ENCODE results near the gene MTFP1. TPM values are rescaled to one million over a fixed set of nuclear protein-coding genes. Genes with fewer than 3 reads are reported as not detected.

Gene MTFP1, protein sequence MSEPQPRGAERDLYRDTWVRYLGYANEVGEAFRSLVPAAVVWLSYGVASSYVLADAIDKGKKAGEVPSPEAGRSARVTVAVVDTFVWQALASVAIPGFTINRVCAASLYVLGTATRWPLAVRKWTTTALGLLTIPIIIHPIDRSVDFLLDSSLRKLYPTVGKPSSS
- 10 to 100 TPM; 49.5 to 52.1 TPM for total RNA-seq

DNA sequence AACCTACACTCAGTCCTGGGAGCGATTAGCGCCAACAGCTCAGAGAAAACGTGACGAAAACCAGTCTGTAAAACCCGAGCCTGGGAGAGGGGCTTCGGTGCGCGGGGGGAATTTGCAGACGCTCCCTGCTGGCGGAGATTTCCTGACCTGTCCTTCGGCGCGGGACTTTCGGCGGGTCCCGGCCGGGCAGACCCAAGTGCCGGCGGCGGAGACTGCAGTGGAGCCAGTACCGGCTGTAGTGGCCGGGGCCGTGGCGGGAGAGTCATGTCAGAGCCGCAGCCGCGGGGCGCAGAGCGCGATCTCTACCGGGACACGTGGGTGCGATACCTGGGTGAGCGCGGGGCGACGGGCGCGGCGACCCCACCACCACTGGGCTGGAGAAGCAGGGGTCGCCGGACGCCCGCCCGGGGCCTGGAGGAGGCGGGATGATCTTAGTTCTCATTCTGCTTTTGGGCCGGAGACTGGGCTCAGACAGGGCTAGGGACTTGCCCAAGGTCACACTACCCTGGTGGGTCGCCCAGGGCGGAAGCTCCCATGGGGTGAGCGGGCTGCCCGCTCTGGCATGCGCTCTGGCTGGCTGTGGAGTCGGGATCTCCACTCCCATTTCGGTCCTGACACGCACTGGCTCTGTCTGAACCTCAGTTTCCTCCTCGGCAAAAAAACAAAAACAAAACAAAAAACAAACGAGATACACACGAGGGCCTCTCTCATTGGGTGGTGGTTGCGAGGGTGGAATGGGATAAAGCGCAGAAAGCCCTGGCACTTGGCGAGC is at the start of gene MTFP1:
TSS of gene MTFP1 (plus strand) at position 153 of the 772 bp plus-strand sequence. CDS start at position 265, 112 bp downstream.
- H3K27me3 Mint-ChIP-seq: no peaks in the 10 kb centered on the region
- H3K27ac Mint-ChIP-seq: peak within 1 kb of the TSS; percentile 94
- no peaks in the 10 kb centered on the region for H3K9me3 Mint-ChIP-seq
- peak within 1 kb of the TSS; percentile 94 for H3K4me3 Mint-ChIP-seq
- POLR2A ChIA-PET: interaction anchor here (0.8 to 8.0 kb wide), 12 partner anchors 10 to 318 kb away, joined by 3 to 115 read pairs (median 4); partner anchors contain the start of genes CASTOR1, CCDC157, SEC14L2 and SF3A1
- DNase-seq: peak; percentile 49
- CTCF ChIA-PET: interaction anchor here (0.9 to 6.9 kb wide), 13 partner anchors 10 to 317 kb away, joined by 3 to 100 read pairs (median 5); partner anchors contain the start of genes CASTOR1 and RNF215
- H3K36me3 Mint-ChIP-seq (ENCODE audit: low read depth): peaks cover 40% of the 10 kb centered on the region
- peaks cover 50% of the 10 kb centered on the region for H3K4me1 Mint-ChIP-seq

DNA sequence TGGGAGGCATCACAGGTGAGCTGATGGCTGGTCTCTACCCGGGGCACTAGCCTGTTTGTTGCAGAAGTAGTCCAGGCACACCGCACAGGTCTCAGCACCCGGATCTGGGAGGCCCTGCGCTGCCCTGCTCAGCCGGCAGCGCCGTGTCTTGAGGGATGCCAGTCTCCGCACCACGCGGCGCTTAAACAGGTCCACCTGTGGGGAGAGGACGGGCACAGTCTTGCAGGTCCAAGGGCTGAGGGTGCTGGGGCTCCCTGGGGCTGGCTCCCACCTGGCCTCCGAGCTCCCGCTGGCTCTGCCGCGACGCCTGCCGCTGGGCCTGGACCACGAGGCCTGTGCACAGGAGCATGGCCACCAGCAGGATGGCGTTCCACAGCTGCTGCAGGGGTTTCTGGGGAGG is 45.6 kb upstream of the MTFP1 start:
- H3K4me3 Mint-ChIP-seq: no peak overlapping the region
- ChIA-PET CTCF (interaction anchor here (0.5 to 1.3 kb wide), 2 partner anchors 92 to 288 kb away, joined by 3 read pairs; no protein-coding TSS in a partner anchor), POLR2A (interaction anchor here (1.0 kb wide), 1 partner anchor 14 kb away, joined by 5 read pairs; no protein-coding TSS in a partner anchor)
- no peaks in the 10 kb centered on the region for H3K4me1 Mint-ChIP-seq
- no peaks in the 10 kb centered on the region for H3K27me3 Mint-ChIP-seq
- no peak for DNase-seq
- H3K27ac Mint-ChIP-seq: no peak overlapping the region
- no peaks in the 10 kb centered on the region for H3K9me3 Mint-ChIP-seq
- H3K36me3 Mint-ChIP-seq (ENCODE audit: low read depth): no peaks in the 10 kb centered on the region

GRCh38 chr22:30381264-30381663 is 44.3 kb upstream of the MTFP1 start:
- no peak overlapping the region for H3K27ac Mint-ChIP-seq
- peaks cover 3% of the 10 kb centered on the region for H3K4me1 Mint-ChIP-seq
- ChIA-PET CTCF (interaction anchor here (2.4 kb wide), 1 partner anchor 93 kb away, joined by 15 read pairs; no protein-coding TSS in a partner anchor), POLR2A (interaction anchor here (1.2 to 1.5 kb wide), 3 partner anchors 24 to 92 kb away, joined by 3 to 5 read pairs (median 4); partner anchors contain the start of genes CASTOR1, CCDC157 and SF3A1)
- no peaks in the 10 kb centered on the region for H3K36me3 Mint-ChIP-seq (ENCODE audit: low read depth)
- no peak overlapping the region for H3K4me3 Mint-ChIP-seq
- H3K27me3 Mint-ChIP-seq: no peaks in the 10 kb centered on the region
- no peak for DNase-seq
- no peaks in the 10 kb centered on the region for H3K9me3 Mint-ChIP-seq

DNA sequence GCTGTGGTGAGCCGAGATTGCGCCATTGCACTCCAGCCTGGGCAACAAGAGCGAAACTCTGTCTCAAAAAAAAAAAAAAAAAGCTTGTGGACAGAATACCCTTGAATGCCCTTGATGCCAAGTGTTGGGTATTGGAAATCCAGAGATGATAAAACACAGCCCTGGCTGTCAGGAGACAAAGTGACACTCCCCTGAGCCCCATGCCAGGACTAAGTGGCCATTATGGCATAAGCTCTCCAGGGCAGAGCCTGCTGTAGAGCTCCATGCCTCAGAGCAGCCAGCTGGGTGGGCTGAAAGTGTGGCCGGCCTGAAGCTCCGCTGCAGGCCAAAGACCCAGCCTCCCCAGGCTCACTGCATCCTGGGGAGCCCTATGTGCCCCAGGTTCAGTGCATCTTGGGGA is 43.2 kb upstream of the MTFP1 start:
- no peaks in the 10 kb centered on the region for H3K27me3 Mint-ChIP-seq
- peaks cover 8% of the 10 kb centered on the region for H3K4me1 Mint-ChIP-seq
- H3K36me3 Mint-ChIP-seq (ENCODE audit: low read depth): no peaks in the 10 kb centered on the region
- no peaks in the 10 kb centered on the region for H3K9me3 Mint-ChIP-seq
- POLR2A ChIA-PET: interaction anchor here (1.2 to 1.5 kb wide), 2 partner anchors 55 to 77 kb away, joined by 3 to 4 read pairs; partner anchors contain the start of gene TBC1D10A
- no peak overlapping the region for H3K4me3 Mint-ChIP-seq
- no peak for DNase-seq
- no peak overlapping the region for H3K27ac Mint-ChIP-seq
- CTCF ChIA-PET: interaction anchor here (0.9 to 2.4 kb wide), 2 partner anchors 8 to 95 kb away, joined by 3 to 15 read pairs; no protein-coding TSS in a partner anchor

- Mint-ChIP-seq H3K9me3 (no peaks in the 10 kb centered on the region), H3K36me3 (ENCODE audit: low read depth) (no peaks in the 10 kb centered on the region), H3K4me1 (peaks cover 12% of the 10 kb centered on the region), H3K27ac (no peak overlapping the region), H3K4me3 (no peak overlapping the region), H3K27me3 (no peaks in the 10 kb centered on the region)
- DNase-seq: no peak
- ChIA-PET CTCF (interaction anchor here (0.9 to 3.4 kb wide), 3 partner anchors 8 to 95 kb away, joined by 3 to 59 read pairs (median 15); partner anchors contain the start of gene CASTOR1), POLR2A (interaction anchor here (1.2 to 5.7 kb wide), 3 partner anchors 56 to 94 kb away, joined by 3 to 66 read pairs (median 4); partner anchors contain the start of genes CASTOR1 and TBC1D10A)
Observed at GRCh38 chr22:30383061-30383460, 42.5 kb upstream of the MTFP1 start.

GRCh38 chr22:30385942-30386341 is 39.6 kb upstream of the MTFP1 start:
- peaks cover 27% of the 10 kb centered on the region for H3K4me1 Mint-ChIP-seq
- H3K27me3 Mint-ChIP-seq: peaks cover 2% of the 10 kb centered on the region
- POLR2A ChIA-PET: interaction anchor here (1.0 to 5.7 kb wide), 2 partner anchors 30 to 97 kb away, joined by 4 to 66 read pairs; partner anchors contain the start of gene CASTOR1

DNA sequence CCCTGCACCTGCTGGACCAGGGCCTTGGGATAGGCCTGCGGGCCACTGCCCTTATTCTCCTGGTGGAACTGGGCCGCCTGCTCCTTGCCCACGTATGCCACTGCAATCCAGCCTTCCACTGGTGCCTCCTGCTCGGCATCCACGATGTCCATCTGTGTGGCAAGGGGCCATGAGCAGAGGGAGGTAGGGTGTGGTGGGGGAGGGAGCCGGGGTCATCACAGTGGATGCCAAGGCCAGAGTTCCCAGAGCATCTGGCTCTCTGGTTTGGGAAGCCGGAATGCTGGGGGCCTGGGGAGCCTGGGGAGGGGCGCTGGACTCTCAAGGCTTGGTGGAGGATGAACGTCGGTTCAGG is 39.0 kb upstream of the MTFP1 start:
- peaks cover 2% of the 10 kb centered on the region for H3K27me3 Mint-ChIP-seq
- H3K27ac Mint-ChIP-seq: no peak overlapping the region
- peak overlapping the region; percentile 77 for H3K4me3 Mint-ChIP-seq
- H3K36me3 Mint-ChIP-seq (ENCODE audit: low read depth): no peaks in the 10 kb centered on the region
- ChIA-PET CTCF (interaction anchor here (1.0 to 7.2 kb wide), 6 partner anchors 10 to 123 kb away, joined by 4 to 185 read pairs (median 9); partner anchors contain the start of genes CASTOR1 and SEC14L2), POLR2A (interaction anchor here (1.0 to 5.7 kb wide), 4 partner anchors 30 to 98 kb away, joined by 3 to 66 read pairs (median 5); partner anchors contain the start of genes CASTOR1, CCDC157 and SF3A1)
- DNase-seq: no peak
- H3K9me3 Mint-ChIP-seq: peaks cover 3% of the 10 kb centered on the region
- H3K4me1 Mint-ChIP-seq: peaks cover 34% of the 10 kb centered on the region

More at GRCh38 chr22:30385942-30386341, 39.6 kb upstream of the MTFP1 start:
- CTCF ChIA-PET: interaction anchor here (0.6 to 3.4 kb wide), 10 partner anchors 11 to 278 kb away, joined by 3 to 59 read pairs (median 4); partner anchors contain the start of genes CASTOR1 and SEC14L2
- H3K27ac Mint-ChIP-seq: no peak overlapping the region
- H3K9me3 Mint-ChIP-seq: peaks cover 3% of the 10 kb centered on the region
- peak overlapping the region; percentile 77 for H3K4me3 Mint-ChIP-seq
- DNase-seq: no peak
- H3K36me3 Mint-ChIP-seq (ENCODE audit: low read depth): no peaks in the 10 kb centered on the region

GRCh38 chr22:30386960-30387827 is 38.4 kb upstream of the MTFP1 start, which contains the start of gene RNF215:
RNF215 (minus strand) TSS chr22:30387411; CDS start chr22:30387313, 98 bp downstream.
- peak; percentile 82 for DNase-seq
- POLR2A ChIA-PET: interaction anchor here (1.0 to 5.7 kb wide), 4 partner anchors 30 to 124 kb away, joined by 3 to 66 read pairs (median 6); partner anchors contain the start of genes CASTOR1, CCDC157 and SF3A1
- Mint-ChIP-seq H3K36me3 (ENCODE audit: low read depth) (no peaks in the 10 kb centered on the region), H3K4me1 (peaks cover 36% of the 10 kb centered on the region), H3K4me3 (peak within 1 kb of the TSS; percentile 77), H3K27me3 (peaks cover 2% of the 10 kb centered on the region), H3K27ac (peak within 1 kb of the TSS; percentile 52), H3K9me3 (peaks cover 3% of the 10 kb centered on the region)
- CTCF ChIA-PET: interaction anchor here (0.5 to 8.7 kb wide), 30 partner anchors 9 to 285 kb away, joined by 3 to 185 read pairs (median 4); partner anchors contain the start of genes CASTOR1, CCDC157, MTFP1 and OSM

GRCh38 chr22:30390974-30391691 is 34.4 kb upstream of the MTFP1 start:
- Mint-ChIP-seq H3K27ac (peak overlapping the region; percentile 61), H3K4me1 (peaks cover 46% of the 10 kb centered on the region), H3K36me3 (ENCODE audit: low read depth) (no peaks in the 10 kb centered on the region), H3K27me3 (peaks cover 2% of the 10 kb centered on the region), H3K9me3 (peaks cover 3% of the 10 kb centered on the region), H3K4me3 (no peak overlapping the region)
- ChIA-PET CTCF (interaction anchor here (0.7 to 8.7 kb wide), 20 partner anchors 8 to 287 kb away, joined by 3 to 185 read pairs (median 4); partner anchors contain the start of genes CASTOR1 and MTFP1), POLR2A (interaction anchor here (3.4 to 12.2 kb wide), 2 partner anchors 34 to 103 kb away, joined by 15 to 115 read pairs; partner anchors contain the start of genes CASTOR1 and MTFP1)
- DNase-seq: peak; percentile 81

DNA sequence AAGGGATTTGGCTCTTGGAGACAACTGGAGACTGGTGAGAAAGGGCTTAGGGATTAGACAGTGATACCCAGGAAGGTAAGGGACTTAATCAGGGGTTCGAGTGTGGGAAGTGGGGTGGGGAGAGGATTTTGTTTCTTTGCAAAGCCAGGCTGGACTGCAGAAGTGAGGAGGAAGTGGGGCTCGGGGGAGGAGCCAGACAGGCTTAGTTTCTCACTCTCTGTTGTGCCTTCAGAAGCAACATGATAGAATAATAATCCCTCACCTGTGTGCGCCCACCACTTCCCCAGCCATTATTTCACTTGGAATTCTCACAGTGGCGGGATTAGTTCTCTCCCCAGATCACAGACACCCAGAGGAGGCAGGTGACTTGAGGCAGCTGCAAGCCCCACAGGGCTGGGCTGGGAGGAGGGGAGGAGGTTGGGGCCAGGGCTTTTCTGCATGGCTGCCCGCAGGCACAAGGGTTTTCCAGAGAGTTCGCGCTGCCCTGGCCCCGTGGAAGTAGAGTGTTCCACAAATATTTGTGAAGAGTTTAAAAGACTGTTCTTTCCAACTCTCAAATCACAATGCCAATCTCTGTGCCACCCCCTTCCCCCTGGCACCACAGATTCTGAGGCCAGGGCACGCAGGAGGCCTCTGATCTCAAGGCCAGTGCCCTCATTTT is 32.8 kb upstream of the MTFP1 start:
- H3K27me3 Mint-ChIP-seq: peaks cover 4% of the 10 kb centered on the region
- ChIA-PET POLR2A (interaction anchor here (0.9 to 12.2 kb wide), 4 partner anchors 9 to 104 kb away, joined by 3 to 115 read pairs (median 10); partner anchors contain the start of genes CASTOR1 and MTFP1), CTCF (interaction anchor here (1.0 to 8.7 kb wide), 6 partner anchors 10 to 103 kb away, joined by 3 to 185 read pairs (median 7); partner anchors contain the start of genes CASTOR1 and MTFP1)
- H3K4me1 Mint-ChIP-seq: peaks cover 48% of the 10 kb centered on the region
- H3K27ac Mint-ChIP-seq: no peak overlapping the region
- no peak overlapping the region for H3K4me3 Mint-ChIP-seq
- H3K9me3 Mint-ChIP-seq: peaks cover 3% of the 10 kb centered on the region
- no peak for DNase-seq
- H3K36me3 Mint-ChIP-seq (ENCODE audit: low read depth): no peaks in the 10 kb centered on the region
